Neuronal stem cell (in vitro differentiated cells): ENCODE data around the gene BEND6.

Experiments used
- DNase-seq: peaks from one replicate; pipeline ENCODE4 v3.0.0-alpha.2; 2013; ENCODE audit warnings: low spot score
- H2AFZ ChIP-seq: one replicate; pipeline ENCODE4 v1.6.1; 2013; ENCODE audit warnings: mild to moderate bottlenecking, low read length, inconsistent platforms
- H2AK5ac ChIP-seq: 2 replicates; pipeline ENCODE4 v1.6.1; 2013; ENCODE audit warnings: low read depth, mild to moderate bottlenecking, inconsistent platforms, low read length, moderate library complexity, mixed read lengths
- H2BK120ac ChIP-seq: 2 replicates; pipeline ENCODE4 v1.6.1; 2013; ENCODE audit warnings: low read depth, mild to moderate bottlenecking, inconsistent platforms, low read length, moderate library complexity, mixed read lengths
- H2BK12ac ChIP-seq: one replicate; pipeline ENCODE4 v1.6.1; 2013; ENCODE audit warnings: low read length, inconsistent platforms
- H2BK15ac ChIP-seq: 2 replicates; pipeline ENCODE4 v1.6.1; 2013; ENCODE audit warnings: mild to moderate bottlenecking, low read length, inconsistent platforms, mixed read lengths
- H2BK5ac ChIP-seq: one replicate; pipeline ENCODE4 v1.6.1; 2013; ENCODE audit warnings: inconsistent platforms, mild to moderate bottlenecking, low read length, moderate library complexity
- H3K14ac ChIP-seq: one replicate; pipeline ENCODE4 v1.6.1; 2013; ENCODE audit warnings: low read length, inconsistent platforms
- H3K18ac ChIP-seq: 2 replicates; pipeline ENCODE4 v1.6.1; 2013; ENCODE audit warnings: low read length, inconsistent platforms
- H3K23ac ChIP-seq: 2 replicates; pipeline ENCODE4 v1.6.1; 2013; ENCODE audit warnings: low read depth, mild to moderate bottlenecking, mixed read lengths, low read length, inconsistent platforms; ENCODE audit not compliant: poor library complexity
- H3K27ac ChIP-seq: replicated peaks from 3 replicates; pipeline ENCODE4 v1.5.1; 2013; ENCODE audit warnings: low read length, inconsistent platforms
- H3K27me3 ChIP-seq, 3 experiments: 2 replicates each; pipeline ENCODE4 v1.6.1; 2013; ENCODE audit warnings: low read length in 3 of 3, mild to moderate bottlenecking in 2 of 3, inconsistent platforms in 1 of 3, low read depth in 1 of 3, mixed read lengths in 1 of 3, moderate library complexity in 1 of 3; ENCODE audit not compliant: control insufficient read depth in 3 of 3, insufficient read depth in 3 of 3
- H3K36me3 ChIP-seq, 2 donors: replicated peaks in 1 of 2; 2 replicates each; pipeline ENCODE4 v1.6.1; 2013; ENCODE audit warnings: low read length in 2 of 2; ENCODE audit not compliant: control insufficient read depth in 2 of 2, insufficient read depth in 2 of 2
- H3K4ac ChIP-seq: 2 replicates; pipeline ENCODE4 v1.6.1; 2013; ENCODE audit warnings: inconsistent platforms, mild to moderate bottlenecking, low read length, moderate library complexity
- H3K4me1 ChIP-seq, 2 donors: 1 replicate in 1 of 2; 2 replicates in 1 of 2; pipeline ENCODE4 v1.6.1; 2013; ENCODE audit warnings: low read length in 2 of 2, low read depth in 1 of 2; ENCODE audit not compliant: control insufficient read depth in 2 of 2, insufficient read depth in 1 of 2
- H3K4me2 ChIP-seq: one replicate; pipeline ENCODE4 v1.6.1; 2013; ENCODE audit warnings: mild to moderate bottlenecking, low read length, inconsistent platforms; ENCODE audit not compliant: insufficient read depth, poor library complexity, severe bottlenecking
- H3K4me3 ChIP-seq, 2 donors: 2 replicates each; pipeline ENCODE4 v1.5.1; 2013; ENCODE audit warnings: low read length in 2 of 2, mild to moderate bottlenecking in 2 of 2, inconsistent platforms in 1 of 2, moderate library complexity in 1 of 2
- H3K79me1 ChIP-seq: one replicate; pipeline ENCODE4 v1.6.1; 2013; ENCODE audit warnings: low read depth, mild to moderate bottlenecking, inconsistent platforms, low read length, moderate library complexity
- H3K9ac ChIP-seq: one replicate; pipeline ENCODE4 v1.6.1; 2013; ENCODE audit warnings: mild to moderate bottlenecking, low read depth, low read length, inconsistent platforms; ENCODE audit not compliant: poor library complexity
- H3K9me3 ChIP-seq, 2 donors: replicated peaks in 1 of 2; 2 replicates each; pipeline versions ENCODE3 to v1.6.1; 2013; ENCODE audit warnings: low read length in 2 of 2, mild to moderate bottlenecking in 2 of 2, inconsistent platforms in 1 of 2, low read depth in 1 of 2, mixed read lengths in 1 of 2, moderate library complexity in 1 of 2; ENCODE audit not compliant: control insufficient read depth in 2 of 2, insufficient read depth in 1 of 2
- H4K8ac ChIP-seq: one replicate; pipeline ENCODE4 v1.6.1; 2013; ENCODE audit warnings: low read depth, mild to moderate bottlenecking, inconsistent platforms, low read length, moderate library complexity
- H4K91ac ChIP-seq: one replicate; pipeline ENCODE4 v1.6.1; 2013; ENCODE audit warnings: low read length, low read depth, mild to moderate bottlenecking, inconsistent platforms; ENCODE audit not compliant: poor library complexity
- WGBS, 2 donors: extraction: QIAGEN DNeasy Blood & Tissue Kit; methylation state at CpG; one replicate each; pipeline ENCODE4 v1.1.7; 2013; ENCODE audit warnings: missing lambda C conversion rate in 2 of 2, mixed read lengths in 1 of 2; ENCODE audit not compliant: insufficient read length in 2 of 2, insufficient replicate concordance in 1 of 2; ENCODE audit errors: extremely low coverage in 2 of 2; 5-methylcytosine and 5-hydroxymethylcytosine counted together

BEND6 gene

DNA sequence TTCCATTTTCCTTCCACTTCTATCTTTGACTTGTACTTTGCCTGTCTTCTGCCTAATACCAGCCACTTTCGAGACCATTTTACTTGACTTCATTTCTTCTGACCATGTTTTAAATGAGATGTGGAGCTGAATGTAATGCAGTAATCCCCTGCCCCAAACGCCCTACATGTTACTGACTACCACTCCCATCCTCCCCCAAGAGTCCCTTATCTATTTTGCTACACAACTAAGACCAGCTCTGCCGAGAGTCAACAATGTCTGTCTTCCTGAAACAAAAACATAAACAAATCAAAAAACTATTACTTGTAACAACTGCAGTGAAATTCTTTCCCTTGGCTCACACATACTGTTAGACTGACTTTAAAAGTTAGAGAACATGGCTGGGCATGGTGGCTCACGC, 64.5 kb downstream of the BEND6 start:
- Histone ChIP-seq H3K14ac (no peak overlapping the region), H3K9ac (no peak overlapping the region), H3K4me2 (no peak overlapping the region)

DNA sequence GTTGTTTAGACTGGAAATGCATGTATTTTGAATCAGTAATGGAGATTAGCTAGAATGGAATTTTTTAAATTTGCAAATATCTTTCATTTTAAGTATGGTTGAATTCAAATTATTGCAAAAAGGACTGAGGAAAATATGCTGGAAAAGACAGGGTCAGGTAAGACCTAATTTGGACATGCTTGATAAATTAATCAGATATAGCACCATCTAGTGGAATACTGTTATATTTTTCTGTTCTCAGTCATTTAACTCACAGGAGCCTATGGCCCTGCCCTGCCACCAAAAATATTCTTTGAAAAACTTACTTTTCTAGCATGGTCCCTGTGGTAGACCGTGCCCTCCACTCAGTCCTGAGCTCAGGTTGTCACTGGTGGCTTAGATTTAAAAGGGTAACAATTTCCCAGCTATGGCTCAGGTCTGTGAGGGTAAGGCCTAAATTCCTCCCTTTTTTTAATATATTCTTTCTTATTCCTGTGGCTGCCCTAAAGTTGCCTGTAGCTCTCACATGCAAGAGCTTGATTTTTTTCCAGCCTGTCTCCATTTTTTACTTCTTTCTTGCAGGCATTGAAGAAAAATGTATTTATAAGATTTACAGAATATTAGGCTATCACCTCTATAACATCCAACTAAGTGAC, 66.3 kb downstream of the BEND6 start:
- DNase-seq = peak; percentile 21

More for the DNA sequence above, 64.5 kb downstream of the BEND6 start:
- H2AFZ ChIP-seq = no peak overlapping the region
- H3K79me1 ChIP-seq = no peaks in the 10 kb centered on the region
- H2BK12ac ChIP-seq = no peak overlapping the region
- H4K8ac ChIP-seq = no peak overlapping the region
- no peaks in the 10 kb centered on the region for H3K27me3 ChIP-seq
- no peaks in the 10 kb centered on the region for H3K36me3 ChIP-seq
- WGBS, 2 donors = no CpG with 5 or more reads among the region's 4 CpGs
- H3K23ac ChIP-seq = no peak overlapping the region
- H2BK120ac ChIP-seq = no peak overlapping the region
- no peak overlapping the region for H2AK5ac ChIP-seq
- no peak for DNase-seq
- no peaks in the 10 kb centered on the region for H3K9me3 ChIP-seq
- no peak overlapping the region for H2BK15ac ChIP-seq
- no peak overlapping the region for H3K4ac ChIP-seq
- no peaks in the 10 kb centered on the region for H3K4me1 ChIP-seq
- no peak overlapping the region for H3K27ac ChIP-seq
- no peak overlapping the region for H2BK5ac ChIP-seq
- H4K91ac ChIP-seq = no peak overlapping the region
- H3K18ac ChIP-seq = no peak overlapping the region
- no peak overlapping the region for H3K4me3 ChIP-seq

DNA sequence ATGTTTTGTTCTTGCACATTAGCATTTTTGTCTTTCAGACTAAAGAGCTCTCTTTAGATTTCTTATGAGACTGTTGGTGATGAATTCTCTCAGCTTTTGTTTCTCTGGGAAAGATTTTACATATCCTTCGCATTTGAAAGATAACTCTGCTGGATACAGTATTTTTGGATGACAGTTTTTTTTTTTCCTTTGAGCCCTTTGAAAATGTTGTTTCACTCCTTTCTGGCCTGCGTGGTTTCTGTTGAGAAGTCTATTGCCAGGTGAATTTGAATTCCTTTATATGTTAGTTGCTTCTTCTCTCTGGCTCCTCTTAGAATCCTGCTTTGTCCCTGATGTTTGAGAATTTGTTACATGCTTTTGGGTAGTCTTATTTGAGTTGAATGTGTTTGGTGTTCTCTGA, 69.4 kb downstream of the BEND6 start:
- Histone ChIP-seq H3K27me3 (no peaks in the 10 kb centered on the region), H2AFZ (no peak overlapping the region), H2BK5ac (no peak overlapping the region), H3K4me3 (no peak overlapping the region), H3K9ac (no peak overlapping the region), H2BK120ac (no peak overlapping the region), H3K9me3 (peaks cover 0 to 3% of the 10 kb centered on the region in 2 donors), H2BK15ac (no peak overlapping the region), H3K79me1 (no peaks in the 10 kb centered on the region), H4K8ac (no peak overlapping the region), H3K4ac (no peak overlapping the region), H3K23ac (no peak overlapping the region), H3K14ac (no peak overlapping the region), H3K4me2 (no peak overlapping the region), H4K91ac (no peak overlapping the region), H3K18ac (no peak overlapping the region), H2AK5ac (no peak overlapping the region), H2BK12ac (no peak overlapping the region), H3K4me1 (no peaks in the 10 kb centered on the region), H3K27ac (no peak overlapping the region), H3K36me3 (no peaks in the 10 kb centered on the region)
- no peak for DNase-seq
- no CpG with 5 or more reads among the region's 2 CpGs for WGBS, 2 donors

More for the DNA sequence above, 66.3 kb downstream of the BEND6 start:
- Histone ChIP-seq H3K27ac (no peak overlapping the region), H3K9me3 (peaks cover 0 to 3% of the 10 kb centered on the region in 2 donors), H3K79me1 (no peaks in the 10 kb centered on the region), H2BK12ac (no peak overlapping the region), H4K8ac (no peak overlapping the region), H3K27me3 (no peaks in the 10 kb centered on the region), H3K18ac (no peak overlapping the region), H2AFZ (no peak overlapping the region), H3K23ac (no peak overlapping the region), H3K4me3 (no peak overlapping the region), H2BK120ac (no peak overlapping the region), H4K91ac (no peak overlapping the region), H3K14ac (no peak overlapping the region), H2BK15ac (no peak overlapping the region), H2BK5ac (no peak overlapping the region), H3K9ac (no peak overlapping the region), H3K36me3 (no peaks in the 10 kb centered on the region), H3K4me1 (no peaks in the 10 kb centered on the region), H3K4ac (no peak overlapping the region), H3K4me2 (no peak overlapping the region), H2AK5ac (no peak overlapping the region)
- WGBS, 2 donors = no CpG with 5 or more reads among the region's 1 CpG

DNA sequence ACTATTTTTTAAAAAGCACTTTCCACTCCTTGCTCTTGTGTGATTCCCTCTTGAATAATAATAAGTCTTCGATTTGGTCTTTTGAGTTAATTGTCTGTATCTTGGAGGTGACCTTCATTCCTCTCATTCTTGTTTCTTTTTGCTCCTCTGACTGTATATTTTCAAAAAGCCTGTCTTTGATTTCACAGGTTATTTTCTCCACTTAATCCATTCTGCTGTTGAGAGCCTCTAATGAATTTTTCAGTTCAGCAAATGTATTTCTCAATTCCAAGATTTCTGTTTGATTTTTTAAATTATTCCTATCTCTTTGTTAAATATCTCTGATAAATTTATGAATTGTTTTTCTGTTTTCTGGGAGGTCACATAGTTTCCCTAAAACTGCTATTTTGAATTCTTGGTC, 69.9 kb downstream of the BEND6 start:
- Histone ChIP-seq H3K4me1 (no peaks in the 10 kb centered on the region), H3K14ac (no peak overlapping the region), H2BK120ac (no peak overlapping the region), H3K9ac (no peak overlapping the region), H2BK15ac (no peak overlapping the region), H3K4me3 (no peak overlapping the region), H3K79me1 (no peaks in the 10 kb centered on the region), H3K27ac (no peak overlapping the region), H3K27me3 (no peaks in the 10 kb centered on the region), H3K18ac (no peak overlapping the region), H3K23ac (no peak overlapping the region), H3K4me2 (no peak overlapping the region), H4K91ac (no peak overlapping the region), H3K4ac (no peak overlapping the region), H3K36me3 (no peaks in the 10 kb centered on the region), H4K8ac (no peak overlapping the region), H2BK12ac (no peak overlapping the region), H2AK5ac (no peak overlapping the region), H2AFZ (no peak overlapping the region), H2BK5ac (no peak overlapping the region), H3K9me3 (peaks cover 0 to 3% of the 10 kb centered on the region in 2 donors)
- WGBS, 2 donors = no CpG with 5 or more reads among the region's 1 CpG
- DNase-seq = no peak
